Cardiac fibroblast (primary cell): ENCODE results near the gene DOCK8.

ENCODE experiments used
- DNase-seq, 2 donors: peaks; one replicate each; pipeline versions ENCODE4 v3.0.0 to v3.0.0-alpha.2; 2010; ENCODE audit warnings: low read depth in 2 of 2
- H3K4me3 ChIP-seq, 2 donors: replicated peaks in 1 of 2; 1 replicate in 1 of 2; 2 replicates in 1 of 2; pipeline ENCODE4 v1.5.1; 2011; ENCODE audit warnings: low read depth in 2 of 2, low read length in 2 of 2, mild to moderate bottlenecking in 2 of 2, moderate library complexity in 1 of 2
- CTCF ChIP-seq: IDR thresholded peaks from one replicate; pipeline ENCODE4 v1.5.1; 2011; ENCODE audit warnings: low read depth, mild to moderate bottlenecking, low read length, inconsistent platforms

Gene DOCK8

GRCh38 chr9:259405-260404, 45.0 kb downstream of the DOCK8 start:
- no peak for DNase-seq
- no peak for TF ChIP-seq CTCF
- no peak overlapping the region for H3K4me3 ChIP-seq

GRCh38 chr9:264231-264630, 49.6 kb downstream of the DOCK8 start:
- TF ChIP-seq CTCF = no peak
- no peak overlapping the region for H3K4me3 ChIP-seq
- no peak for DNase-seq

- no peak for TF ChIP-seq CTCF
- no peak overlapping the region for H3K4me3 ChIP-seq
- DNase-seq = no peak
Measured at GRCh38 chr9:265209-265870, 50.7 kb downstream of the DOCK8 start.

GRCh38 chr9:266228-266627, 51.6 kb downstream of the DOCK8 start:
- no peak for TF ChIP-seq CTCF
- no peak overlapping the region for H3K4me3 ChIP-seq
- no peak for DNase-seq

GRCh38 chr9:268616-269015, 54.0 kb downstream of the DOCK8 start:
- DNase-seq = no peak
- no peak overlapping the region for H3K4me3 ChIP-seq
- no peak for TF ChIP-seq CTCF

- DNase-seq = no peak
- no peak overlapping the region for H3K4me3 ChIP-seq
- no peak for TF ChIP-seq CTCF
Measured at GRCh38 chr9:269081-269711, 54.5 kb downstream of the DOCK8 start.
